Heart left ventricle (tissue), 13 donors: Measurements from ENCODE around the gene FCN1.

Experiments
- CTCF ChIP-seq, 12 donors: fragments of 200-600 bp; sonication (generic) in 4 of 12; IDR thresholded peaks; one replicate each; pipeline versions ENCODE4 v1.5.0 to v1.8.0; 2018 to 2022; ENCODE audit warnings: antibody characterized with exemption in 12 of 12, mild to moderate bottlenecking in 5 of 12
- POLR2A ChIP-seq, 2 donors: fragments of 450-650 bp; IDR thresholded peaks; one replicate each; pipeline ENCODE4 v1.6.1; 2017; ENCODE audit warnings: antibody characterized with exemption in 2 of 2, mild to moderate bottlenecking in 2 of 2, moderate library complexity in 2 of 2
- donor health status: ischemic (EF 13 %, LVEDD 7.1; RV severe dilation, severe dysfunction).
- donor health status: DM: no; HTN: yes; CAD: no.
- donor health status: DM: no; HTN: no; CAD: no.
- donor health status: ischemic (EF 25% LVEDD 6.9; RV normal size, moderate dysfunction).
- donor health status: ischemic (EF 25% LVEDD 5.7; RV mildly dilated, moderate dysfunction).
- donor health status: ischemic (EF 35%, LVEDD 5.7; RV mildly dilated, moderate dysfunction).
- donor health status: nonischemic (EF 11% LVEDD 7.7; RV severe dilation, severe dysfunction).
- donor health status: DM: yes; HTN: yes; CAD: no.
- donor health status: PGD.
- donor health status: ischemic (EF 29% LVEDD 5.4; RV normal size, mild dysfunction).
- donor health status: nonischemic (EF 23%, LVEDD 6.1; RV moderate dilation, normal function).

- TF ChIP-seq POLR2A (IDR thresholded peaks at IDR 0.05) (no peak), CTCF (IDR thresholded peaks at IDR 0.05) (no peak)
Measured at GRCh38 chr9:134909511-134910481, 7.9 kb downstream of the FCN1 start.
